ENCODE measurements around the gene RALGPS2.

DNA sequence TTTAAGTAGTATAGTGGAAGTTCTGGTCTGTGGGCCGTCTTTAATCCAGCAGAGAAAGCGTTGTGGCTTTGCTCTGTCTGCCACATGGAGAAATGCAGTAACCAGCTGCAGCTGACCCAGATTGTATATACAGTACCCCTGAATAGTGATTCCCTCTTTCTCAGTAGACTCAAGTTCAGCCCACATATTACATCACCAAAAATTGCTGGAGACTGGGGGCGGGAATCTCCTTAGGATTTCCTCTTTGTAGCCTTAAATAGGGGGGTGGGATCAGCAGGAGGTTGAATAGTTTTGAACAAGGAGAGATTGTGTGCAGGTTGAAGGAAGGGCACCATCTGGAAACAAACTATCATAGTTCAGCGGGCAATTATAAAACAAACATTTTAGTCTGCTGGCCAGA is 145.9 kb downstream of the RALGPS2 start, which contains the start of gene ANGPTL1:
- TF ChIP-seq, protein P1, sequence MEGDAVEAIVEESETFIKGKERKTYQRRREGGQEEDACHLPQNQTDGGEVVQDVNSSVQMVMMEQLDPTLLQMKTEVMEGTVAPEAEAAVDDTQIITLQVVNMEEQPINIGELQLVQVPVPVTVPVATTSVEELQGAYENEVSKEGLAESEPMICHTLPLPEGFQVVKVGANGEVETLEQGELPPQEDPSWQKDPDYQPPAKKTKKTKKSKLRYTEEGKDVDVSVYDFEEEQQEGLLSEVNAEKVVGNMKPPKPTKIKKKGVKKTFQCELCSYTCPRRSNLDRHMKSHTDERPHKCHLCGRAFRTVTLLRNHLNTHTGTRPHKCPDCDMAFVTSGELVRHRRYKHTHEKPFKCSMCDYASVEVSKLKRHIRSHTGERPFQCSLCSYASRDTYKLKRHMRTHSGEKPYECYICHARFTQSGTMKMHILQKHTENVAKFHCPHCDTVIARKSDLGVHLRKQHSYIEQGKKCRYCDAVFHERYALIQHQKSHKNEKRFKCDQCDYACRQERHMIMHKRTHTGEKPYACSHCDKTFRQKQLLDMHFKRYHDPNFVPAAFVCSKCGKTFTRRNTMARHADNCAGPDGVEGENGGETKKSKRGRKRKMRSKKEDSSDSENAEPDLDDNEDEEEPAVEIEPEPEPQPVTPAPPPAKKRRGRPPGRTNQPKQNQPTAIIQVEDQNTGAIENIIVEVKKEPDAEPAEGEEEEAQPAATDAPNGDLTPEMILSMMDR (IDR thresholded peaks at IDR 0.05), result no peak
- TF ChIP-seq POLR2A (IDR thresholded peaks at IDR 0.05), result no peak
- no peak for TF ChIP-seq EP300 (IDR thresholded peaks at IDR 0.05)
